HG03460 (cell line): ENCODE results near the gene CROT.
A peak's percentile ranks its signal among the peaks of the same experiment; 100 is the strongest.
"Not testable (repeated sequence)": the region's sequence is repeated elsewhere in the genome, so short reads cannot be mapped to it uniquely, and the experiment has no call there.

Experiments used
- ATAC-seq: cut with Tn5 transposase; IDR thresholded peaks from one replicate; pipeline ENCODE4 v1.9.1; 2021; ENCODE audit not compliant: unreplicated experiment

Gene CROT

GRCh38 chr7:87345166-87345927, at the start of gene CROT:
TSS of gene CROT (plus strand) at chr7:87345664. CDS start at chr7:87349069, 3,405 bp downstream.
- peak; percentile 97 for ATAC-seq

GRCh38 chr7:87300756-87301155, 44.7 kb upstream of the CROT start:
- ATAC-seq: no peak

- ATAC-seq: no peak
These were observed 34.6 kb upstream of the CROT start for GRCh38 chr7:87310790-87311419.

- peak; percentile 39 for ATAC-seq
These were observed 33.1 kb upstream of the CROT start for GRCh38 chr7:87312215-87312865.

- peak; percentile 85 for ATAC-seq
These were observed 29.3 kb upstream of the CROT start for GRCh38 chr7:87316097-87316700.

- ATAC-seq: no peak
These were observed 28.5 kb upstream of the CROT start for GRCh38 chr7:87316846-87317552.

- ATAC-seq: no peak
These were observed 27.7 kb upstream of the CROT start for GRCh38 chr7:87317691-87318245.

GRCh38 chr7:87318741-87319140, 26.7 kb upstream of the CROT start:
- no peak for ATAC-seq

GRCh38 chr7:87319154-87319581, 26.3 kb upstream of the CROT start:
- ATAC-seq: not testable (repeated sequence)

GRCh38 chr7:87322912-87323311, 22.6 kb upstream of the CROT start:
- no peak for ATAC-seq

GRCh38 chr7:87325576-87326370, 19.7 kb upstream of the CROT start:
- no peak for ATAC-seq

GRCh38 chr7:87328281-87328680, 17.2 kb upstream of the CROT start:
- no peak for ATAC-seq

GRCh38 chr7:87330316-87330715, 15.1 kb upstream of the CROT start:
- no peak for ATAC-seq

GRCh38 chr7:87330942-87331341, 14.5 kb upstream of the CROT start:
- no peak for ATAC-seq

GRCh38 chr7:87331687-87332252, 13.7 kb upstream of the CROT start:
- ATAC-seq: no peak

GRCh38 chr7:87332321-87332720, 13.1 kb upstream of the CROT start:
- ATAC-seq: no peak

- no peak for ATAC-seq
These were observed 9.3 kb upstream of the CROT start for GRCh38 chr7:87336136-87336535.

- no peak for ATAC-seq
These were observed 8.1 kb upstream of the CROT start for GRCh38 chr7:87337331-87337730.

- no peak for ATAC-seq
These were observed 6.0 kb upstream of the CROT start for GRCh38 chr7:87339373-87339897.
